Measurements from ENCODE around the gene TEX264. TPM values are rescaled to one million over a fixed set of nuclear protein-coding genes. Genes with fewer than 3 reads are reported as not detected.

The TEX264 gene
- polyA plus RNA-seq, 3 donors = 58.3 to 108 (median 80.8) TPM

DNA sequence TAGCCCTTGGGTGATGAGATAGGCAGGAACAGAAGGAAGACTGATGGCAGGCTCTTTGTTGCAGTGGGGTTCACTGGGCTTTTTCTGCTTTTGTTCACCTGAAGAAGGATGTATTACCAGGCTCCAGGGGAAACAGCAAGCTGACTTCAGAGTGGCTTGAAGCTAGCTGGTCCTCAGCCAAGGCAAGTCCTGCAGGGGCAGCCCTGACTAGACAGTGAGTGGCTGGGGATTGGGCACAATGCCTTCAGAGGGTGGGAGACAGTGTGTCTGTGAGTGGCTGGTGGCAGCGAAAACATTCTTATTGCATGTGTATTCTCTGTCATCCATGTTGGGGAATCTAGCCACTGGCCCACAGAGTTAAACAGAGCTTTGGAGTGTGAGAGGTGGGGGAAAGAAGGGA is 2.3 kb upstream of the TEX264 start:
- WGBS (ENCODE audit: insufficient coverage) = no CpG with 5 or more reads among the region's 1 CpG
- Histone ChIP-seq H3K9ac (ENCODE audit: insufficient read depth, low read length, poor library complexity, severe bottlenecking) (no peak overlapping the region), H3K27ac (ENCODE audit: low read depth in 1 of 2, low read length in 2 of 2) (peak overlapping the region in 1 of 2 donors; percentile 81), H3K9me3 (replicated peaks in 1 of 2; ENCODE audit: control insufficient read depth in 1 of 2, insufficient read depth in 1 of 2, low read length in 2 of 2) (no peaks in the 10 kb centered on the region), H3K79me2 (ENCODE audit: insufficient read depth, low read length) (peaks cover 23% of the 10 kb centered on the region), H3K36me3 (replicated peaks in 1 of 2; ENCODE audit: control insufficient read depth in 1 of 2, insufficient read depth in 2 of 2, low read length in 2 of 2) (peaks cover 0 to 13% of the 10 kb centered on the region in 2 donors), H3K4me1 (ENCODE audit: control insufficient read depth in 1 of 2, insufficient read depth in 2 of 2, low read length in 2 of 2) (peaks cover 45 to 62% of the 10 kb centered on the region in 2 donors), H3K4me3 (replicated peaks in 1 of 3; ENCODE audit: low read depth in 2 of 3, low read length in 3 of 3) (no peak overlapping the region), H2AFZ (ENCODE audit: insufficient read depth, low read depth, low read length, poor library complexity, severe bottlenecking) (no peak overlapping the region), H3K4me2 (replicated peaks; ENCODE audit: extremely low read depth, low read length, poor library complexity, severe bottlenecking) (peak overlapping the region; percentile 99), H3K27me3 (ENCODE audit: control insufficient read depth in 2 of 2, insufficient read depth in 2 of 2, low read length in 2 of 2) (no peaks in the 10 kb centered on the region), H4K20me1 (ENCODE audit: insufficient read depth, low read length) (peaks cover 12% of the 10 kb centered on the region)
- TF ChIP-seq, protein P1, sequence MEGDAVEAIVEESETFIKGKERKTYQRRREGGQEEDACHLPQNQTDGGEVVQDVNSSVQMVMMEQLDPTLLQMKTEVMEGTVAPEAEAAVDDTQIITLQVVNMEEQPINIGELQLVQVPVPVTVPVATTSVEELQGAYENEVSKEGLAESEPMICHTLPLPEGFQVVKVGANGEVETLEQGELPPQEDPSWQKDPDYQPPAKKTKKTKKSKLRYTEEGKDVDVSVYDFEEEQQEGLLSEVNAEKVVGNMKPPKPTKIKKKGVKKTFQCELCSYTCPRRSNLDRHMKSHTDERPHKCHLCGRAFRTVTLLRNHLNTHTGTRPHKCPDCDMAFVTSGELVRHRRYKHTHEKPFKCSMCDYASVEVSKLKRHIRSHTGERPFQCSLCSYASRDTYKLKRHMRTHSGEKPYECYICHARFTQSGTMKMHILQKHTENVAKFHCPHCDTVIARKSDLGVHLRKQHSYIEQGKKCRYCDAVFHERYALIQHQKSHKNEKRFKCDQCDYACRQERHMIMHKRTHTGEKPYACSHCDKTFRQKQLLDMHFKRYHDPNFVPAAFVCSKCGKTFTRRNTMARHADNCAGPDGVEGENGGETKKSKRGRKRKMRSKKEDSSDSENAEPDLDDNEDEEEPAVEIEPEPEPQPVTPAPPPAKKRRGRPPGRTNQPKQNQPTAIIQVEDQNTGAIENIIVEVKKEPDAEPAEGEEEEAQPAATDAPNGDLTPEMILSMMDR (IDR thresholded peaks at IDR 0.05) = no peak
- DNase-seq = no peak
- no peaks in the 10 kb centered on the region for H3K27me3 Mint-ChIP-seq (ENCODE audit: low read depth in 3 of 3)
- intact Hi-C loops (cut with micrococcal nuclease) = no loop called here
- peak overlapping the region in 6 of 7 donors; percentile 55 to 91 (median 76) for H3K27ac Mint-ChIP-seq
- H3K4me1 Mint-ChIP-seq = peaks cover 57% of the 10 kb centered on the region
- no peaks in the 10 kb centered on the region for H3K9me3 Mint-ChIP-seq
- peak overlapping the region in 1 of 2 donors; percentile 36 for H3K4me3 Mint-ChIP-seq
- H3K36me3 Mint-ChIP-seq = peaks cover 12 to 19% of the 10 kb centered on the region in 2 donors

DNA sequence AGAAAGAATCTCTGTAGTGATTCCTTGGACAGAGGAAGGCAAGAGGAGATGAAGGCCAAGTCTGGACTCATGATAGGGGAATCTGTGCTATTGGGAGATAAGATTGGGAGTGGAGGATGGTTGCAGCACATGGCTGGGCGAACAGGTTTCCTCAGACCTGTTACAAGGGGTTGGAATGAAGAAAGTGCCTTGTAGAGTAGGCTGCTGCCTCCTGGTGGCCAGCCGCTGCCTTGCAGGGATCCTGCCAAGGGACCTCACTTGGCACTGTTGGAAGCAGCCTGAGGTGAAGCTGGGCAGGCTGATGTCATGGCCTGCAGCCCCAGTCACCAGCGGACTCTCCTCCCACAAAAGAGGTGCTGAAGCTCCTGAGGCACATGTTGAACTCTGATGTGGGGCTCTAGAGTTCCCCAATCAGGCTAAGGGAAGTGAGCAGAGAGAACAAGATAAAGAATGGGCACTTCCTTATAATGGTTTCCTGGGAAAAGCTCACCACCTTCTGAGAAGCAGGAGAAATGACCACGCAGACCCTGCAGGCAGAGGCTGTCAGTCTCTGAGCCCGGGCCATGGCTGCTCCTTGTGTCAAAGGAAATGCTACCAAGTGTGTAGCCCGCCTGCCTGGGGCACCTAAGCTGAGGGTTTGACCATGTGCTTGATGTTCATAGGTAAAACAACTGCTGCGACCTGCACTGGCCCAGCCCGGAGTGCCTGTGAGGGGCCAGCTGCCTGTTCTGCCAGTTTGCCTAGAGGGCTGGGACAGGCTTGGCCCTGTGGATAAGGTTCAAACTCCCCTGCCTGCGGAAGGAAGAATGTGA is 1.6 kb upstream of the TEX264 start:
- WGBS (ENCODE audit: insufficient coverage) = 41% methylated on average over 8 of the region's 9 CpGs

More for the DNA sequence above, 1.6 kb upstream of the TEX264 start:
- Mint-ChIP-seq H3K36me3 (peaks cover 15 to 19% of the 10 kb centered on the region in 2 donors), H3K27me3 (ENCODE audit: low read depth in 3 of 3) (no peaks in the 10 kb centered on the region), H3K4me1 (peaks cover 64% of the 10 kb centered on the region), H3K9me3 (no peaks in the 10 kb centered on the region), H3K4me3 (peak overlapping the region; percentile 36 to 57), H3K27ac (peak overlapping the region; percentile 68 to 91 (median 86))
- Histone ChIP-seq H2AFZ (ENCODE audit: insufficient read depth, low read depth, low read length, poor library complexity, severe bottlenecking) (no peak overlapping the region), H3K27me3 (ENCODE audit: control insufficient read depth in 2 of 2, insufficient read depth in 2 of 2, low read length in 2 of 2) (no peaks in the 10 kb centered on the region), H3K4me2 (replicated peaks; ENCODE audit: extremely low read depth, low read length, poor library complexity, severe bottlenecking) (peak overlapping the region; percentile 99), H3K4me1 (ENCODE audit: control insufficient read depth in 1 of 2, insufficient read depth in 2 of 2, low read length in 2 of 2) (peaks cover 47 to 68% of the 10 kb centered on the region in 2 donors), H3K4me3 (replicated peaks in 1 of 3; ENCODE audit: low read depth in 2 of 3, low read length in 3 of 3) (peak overlapping the region in 1 of 3 experiments; percentile 95), H3K27ac (ENCODE audit: low read depth in 1 of 2, low read length in 2 of 2) (peak overlapping the region; percentile 81 to 89), H3K79me2 (ENCODE audit: insufficient read depth, low read length) (peaks cover 30% of the 10 kb centered on the region), H4K20me1 (ENCODE audit: insufficient read depth, low read length) (peaks cover 18% of the 10 kb centered on the region), H3K9me3 (replicated peaks in 1 of 2; ENCODE audit: control insufficient read depth in 1 of 2, insufficient read depth in 1 of 2, low read length in 2 of 2) (no peaks in the 10 kb centered on the region), H3K9ac (ENCODE audit: insufficient read depth, low read length, poor library complexity, severe bottlenecking) (no peak overlapping the region), H3K36me3 (replicated peaks in 1 of 2; ENCODE audit: control insufficient read depth in 1 of 2, insufficient read depth in 2 of 2, low read length in 2 of 2) (peaks cover 4 to 12% of the 10 kb centered on the region in 2 donors)
- DNase-seq = peak; percentile 78 to 83 (median 81)
- intact Hi-C loops (cut with micrococcal nuclease) = loop anchor here in 1 of 2 donors (2.0 kb wide), 2 partner anchors 169 to 279 kb away; partner anchors contain the start of genes DCAF1 and RBM15B
- TF ChIP-seq, protein P1 (IDR thresholded peaks at IDR 0.05) = peak; percentile 96
